GM10847 (cell line): ENCODE results near the gene KIAA1671.

Experiments used
- POLR2A ChIP-seq: IDR thresholded peaks from 2 replicates; pipeline ENCODE4 v1.6.1; 2011; ENCODE audit not compliant: insufficient read length; ENCODE audit errors: extremely low read depth

The KIAA1671 gene

GRCh38 chr22:24947383-24947782, 5.1 kb upstream of the KIAA1671 start:
- TF ChIP-seq POLR2A: no peak

- no peak for TF ChIP-seq POLR2A
Observed at GRCh38 chr22:24947881-24948280, 4.6 kb upstream of the KIAA1671 start.

- no peak for TF ChIP-seq POLR2A
Observed at GRCh38 chr22:24948356-24949202, 3.9 kb upstream of the KIAA1671 start.

- no peak for TF ChIP-seq POLR2A
Observed at GRCh38 chr22:24950272-24950902, 2.1 kb upstream of the KIAA1671 start.

GRCh38 chr22:24952837-24953383, 394 bp downstream of the KIAA1671 start:
- TF ChIP-seq POLR2A: no peak

GRCh38 chr22:24953384-24954113, 1.0 kb downstream of the KIAA1671 start:
- TF ChIP-seq POLR2A: no peak

- TF ChIP-seq POLR2A: no peak
Observed at GRCh38 chr22:24954114-24954463, 1.6 kb downstream of the KIAA1671 start.

GRCh38 chr22:24954856-24955255, 2.3 kb downstream of the KIAA1671 start:
- TF ChIP-seq POLR2A: no peak

- TF ChIP-seq POLR2A: no peak
Observed at GRCh38 chr22:24957043-24957442, 4.5 kb downstream of the KIAA1671 start.

- TF ChIP-seq POLR2A: no peak
Observed at GRCh38 chr22:24961217-24961844, 8.8 kb downstream of the KIAA1671 start.

GRCh38 chr22:24962094-24962493, 9.6 kb downstream of the KIAA1671 start:
- no peak for TF ChIP-seq POLR2A

- no peak for TF ChIP-seq POLR2A
Observed at GRCh38 chr22:24962835-24963234, 10.3 kb downstream of the KIAA1671 start.

- no peak for TF ChIP-seq POLR2A
Observed at GRCh38 chr22:24964441-24964840, 11.9 kb downstream of the KIAA1671 start.

GRCh38 chr22:24965822-24966626, 13.5 kb downstream of the KIAA1671 start:
- no peak for TF ChIP-seq POLR2A
